Mesodermal cell (in vitro differentiated cells): Measurements from ENCODE around the gene GATA5.

ENCODE experiments used
- H3K27ac ChIP-seq: 2 replicates; pipeline ENCODE4 v1.7.0; 2013; ENCODE audit warnings: mild to moderate bottlenecking, low read depth, low read length, moderate library complexity; ENCODE audit not compliant: severe bottlenecking
- H3K36me3 ChIP-seq: 2 replicates; pipeline ENCODE4 v1.7.1; 2013; ENCODE audit warnings: mild to moderate bottlenecking, low read length, moderate library complexity; ENCODE audit not compliant: control insufficient read depth, insufficient read depth
- H3K4me1 ChIP-seq: one replicate; pipeline ENCODE4 v1.7.1; 2013; ENCODE audit warnings: mild to moderate bottlenecking, low read length; ENCODE audit not compliant: insufficient read depth, control insufficient read depth, poor library complexity, severe bottlenecking
- H3K4me3 ChIP-seq: 2 replicates; pipeline ENCODE4 v1.7.0; 2013; ENCODE audit warnings: low read length, control low read depth, mild to moderate bottlenecking; ENCODE audit not compliant: insufficient read depth, poor library complexity, severe bottlenecking; ENCODE audit errors: extremely low read depth
- H3K9me3 ChIP-seq: 2 replicates; pipeline ENCODE4 v1.7.1; 2013; ENCODE audit warnings: mild to moderate bottlenecking, low read length, moderate library complexity; ENCODE audit not compliant: control insufficient read depth
- WGBS, 2 experiments: methylation state at CpG; one replicate each; pipeline ENCODE4 v1.1.5; 2013; ENCODE audit warnings: missing lambda C conversion rate in 2 of 2; ENCODE audit not compliant: insufficient coverage in 2 of 2; 5-methylcytosine and 5-hydroxymethylcytosine counted together

The GATA5 gene

GRCh38 chr20:62452475-62453095, 23.2 kb downstream of the GATA5 start:
- Histone ChIP-seq H3K9me3 (no peaks in the 10 kb centered on the region), H3K4me1 (peaks cover 5% of the 10 kb centered on the region), H3K4me3 (no peak overlapping the region), H3K36me3 (no peaks in the 10 kb centered on the region), H3K27ac (no peak overlapping the region)
- 83 to 88% methylated on average over 13 to 15 of the region's 18 CpGs for WGBS, 2 experiments

- Histone ChIP-seq H3K36me3 (no peaks in the 10 kb centered on the region), H3K27ac (no peak overlapping the region), H3K9me3 (no peaks in the 10 kb centered on the region), H3K4me3 (no peak overlapping the region), H3K4me1 (peaks cover 5% of the 10 kb centered on the region)
- WGBS, 2 experiments: 90 to 93% methylated on average over 3 of the region's 3 CpGs
These were observed 23.8 kb downstream of the GATA5 start for GRCh38 chr20:62451970-62452369.

- no peaks in the 10 kb centered on the region for H3K9me3 ChIP-seq
- WGBS, 2 experiments: 79 to 92% methylated on average over 6 to 8 of the region's 10 CpGs
- no peaks in the 10 kb centered on the region for H3K36me3 ChIP-seq
- H3K27ac ChIP-seq: no peak overlapping the region
- peaks cover 5% of the 10 kb centered on the region for H3K4me1 ChIP-seq
- H3K4me3 ChIP-seq: no peak overlapping the region
These were observed 24.5 kb downstream of the GATA5 start for GRCh38 chr20:62451156-62451767.

- H3K4me3 ChIP-seq: no peak overlapping the region
- no peaks in the 10 kb centered on the region for H3K4me1 ChIP-seq
- no peaks in the 10 kb centered on the region for H3K36me3 ChIP-seq
- H3K9me3 ChIP-seq: no peaks in the 10 kb centered on the region
- H3K27ac ChIP-seq: no peak overlapping the region
- 83 to 91% methylated on average over 20 to 21 of the region's 24 CpGs for WGBS, 2 experiments
These were observed 25.7 kb downstream of the GATA5 start for GRCh38 chr20:62449951-62450691.

GRCh38 chr20:62448788-62449187, 27.0 kb downstream of the GATA5 start:
- H3K9me3 ChIP-seq: no peaks in the 10 kb centered on the region
- H3K27ac ChIP-seq: no peak overlapping the region
- H3K4me1 ChIP-seq: no peaks in the 10 kb centered on the region
- 88 to 99% methylated on average over 12 to 13 of the region's 14 CpGs for WGBS, 2 experiments
- no peak overlapping the region for H3K4me3 ChIP-seq
- no peaks in the 10 kb centered on the region for H3K36me3 ChIP-seq

- Histone ChIP-seq H3K9me3 (no peaks in the 10 kb centered on the region), H3K36me3 (no peaks in the 10 kb centered on the region)
- WGBS, 2 experiments: 85 to 88% methylated on average over 8 to 9 of the region's 10 CpGs
These were observed 27.8 kb downstream of the GATA5 start for GRCh38 chr20:62448038-62448437.

GRCh38 chr20:62446888-62447869, 28.6 kb downstream of the GATA5 start:
- Histone ChIP-seq H3K27ac (no peak overlapping the region), H3K9me3 (no peaks in the 10 kb centered on the region), H3K36me3 (no peaks in the 10 kb centered on the region), H3K4me3 (no peak overlapping the region), H3K4me1 (no peaks in the 10 kb centered on the region)
- 93 to 94% methylated on average over 41 to 43 of the region's 44 CpGs for WGBS, 2 experiments

More at GRCh38 chr20:62448038-62448437, 27.8 kb downstream of the GATA5 start:
- Histone ChIP-seq H3K27ac (no peak overlapping the region), H3K4me3 (no peak overlapping the region), H3K4me1 (no peaks in the 10 kb centered on the region)

GRCh38 chr20:62446481-62446880, 29.3 kb downstream of the GATA5 start:
- Histone ChIP-seq H3K27ac (no peak overlapping the region), H3K4me1 (no peaks in the 10 kb centered on the region), H3K9me3 (no peaks in the 10 kb centered on the region), H3K4me3 (no peak overlapping the region), H3K36me3 (no peaks in the 10 kb centered on the region)
- WGBS, 2 experiments: 62 to 76% methylated on average over 4 to 10 of the region's 12 CpGs

GRCh38 chr20:62445553-62446340, 30.0 kb downstream of the GATA5 start:
- 93 to 95% methylated on average over 19 to 26 of the region's 36 CpGs for WGBS, 2 experiments
- Histone ChIP-seq H3K4me1 (no peaks in the 10 kb centered on the region), H3K27ac (no peak overlapping the region), H3K36me3 (no peaks in the 10 kb centered on the region), H3K9me3 (no peaks in the 10 kb centered on the region), H3K4me3 (no peak overlapping the region)

- 89 to 92% methylated on average over 6 of the region's 6 CpGs for WGBS, 2 experiments
- H3K9me3 ChIP-seq: no peaks in the 10 kb centered on the region
- H3K36me3 ChIP-seq: no peaks in the 10 kb centered on the region
- H3K4me1 ChIP-seq: no peaks in the 10 kb centered on the region
- no peak overlapping the region for H3K27ac ChIP-seq
- no peak overlapping the region for H3K4me3 ChIP-seq
These were observed 31.5 kb downstream of the GATA5 start for GRCh38 chr20:62444286-62444685.
